Endometrial microvascular endothelial cells (primary cell): Measurements from ENCODE around the gene CHKB. TPM values are rescaled to one million over a fixed set of nuclear protein-coding genes. Genes with fewer than 3 reads are reported as not detected.
"Not testable (repeated sequence)": the region's sequence is repeated elsewhere in the genome, so short reads cannot be mapped to it uniquely, and the experiment has no call there.

Experiments
- in situ Hi-C: cut with HindIII; loops from 2 replicates; pipeline ENCODE4 v1.10.0; 2017; ENCODE audit warnings: low sequenced_read_pairs, low pct_unique_long_range_greater_than_20kb; ENCODE audit errors: inconsistent ontology term
- total RNA-seq: library from RNA; depleted of rRNA; stranded (reverse); fragments of >200 nt; gene quantifications from one replicate; pipeline ENCODE4 v1.2.3, GENCODE V29; 2015; ENCODE audit errors: inconsistent ontology term

CHKB gene
- 41.0 TPM for total RNA-seq

- in situ Hi-C loops: no loop called here
Measured at GRCh38 chr22:50582493-50583293, at the start of gene CHKB. Gene CHKB, minus strand, starts transcription at chr22:50582849. Its CDS starts 68 bp downstream, at chr22:50582781.

GRCh38 chr22:50630376-50630775 lies 47.7 kb upstream of the CHKB start:
- in situ Hi-C loops: no loop called here

GRCh38 chr22:50628543-50629134 lies 46.0 kb upstream of the CHKB start:
- in situ Hi-C loops: no loop called here

- in situ Hi-C loops: no loop called here
Measured at GRCh38 chr22:50627642-50628542, 45.2 kb upstream of the CHKB start, which contains the start of gene ARSA. Gene ARSA, minus strand, starts transcription at chr22:50628152. Its CDS starts 373 bp downstream, at chr22:50627779.

GRCh38 chr22:50626850-50627641 lies 44.4 kb upstream of the CHKB start:
- in situ Hi-C loops: no loop called here

- in situ Hi-C loops: no loop called here
Measured at GRCh38 chr22:50626314-50626849, 43.7 kb upstream of the CHKB start.

GRCh38 chr22:50625568-50626313 lies 43.1 kb upstream of the CHKB start:
- in situ Hi-C loops: no loop called here

- in situ Hi-C loops: no loop called here
Measured at GRCh38 chr22:50625131-50625567, 42.5 kb upstream of the CHKB start.

- in situ Hi-C loops: no loop called here
Measured at GRCh38 chr22:50624347-50625130, 41.9 kb upstream of the CHKB start.

GRCh38 chr22:50622723-50623327 lies 40.2 kb upstream of the CHKB start:
- in situ Hi-C loops: no loop called here

- in situ Hi-C loops: no loop called here
Measured at GRCh38 chr22:50621948-50622722, 39.5 kb upstream of the CHKB start.

GRCh38 chr22:50621356-50621880 lies 38.8 kb upstream of the CHKB start:
- in situ Hi-C loops: no loop called here

GRCh38 chr22:50620593-50621355 lies 38.1 kb upstream of the CHKB start:
- in situ Hi-C loops: no loop called here

GRCh38 chr22:50614296-50614695 lies 31.6 kb upstream of the CHKB start:
- in situ Hi-C loops: not testable (repeated sequence)
